Measurements from ENCODE around the gene CTIF.
A peak's percentile ranks its signal among the peaks of the same experiment; 100 is the strongest.

CTIF gene

DNA sequence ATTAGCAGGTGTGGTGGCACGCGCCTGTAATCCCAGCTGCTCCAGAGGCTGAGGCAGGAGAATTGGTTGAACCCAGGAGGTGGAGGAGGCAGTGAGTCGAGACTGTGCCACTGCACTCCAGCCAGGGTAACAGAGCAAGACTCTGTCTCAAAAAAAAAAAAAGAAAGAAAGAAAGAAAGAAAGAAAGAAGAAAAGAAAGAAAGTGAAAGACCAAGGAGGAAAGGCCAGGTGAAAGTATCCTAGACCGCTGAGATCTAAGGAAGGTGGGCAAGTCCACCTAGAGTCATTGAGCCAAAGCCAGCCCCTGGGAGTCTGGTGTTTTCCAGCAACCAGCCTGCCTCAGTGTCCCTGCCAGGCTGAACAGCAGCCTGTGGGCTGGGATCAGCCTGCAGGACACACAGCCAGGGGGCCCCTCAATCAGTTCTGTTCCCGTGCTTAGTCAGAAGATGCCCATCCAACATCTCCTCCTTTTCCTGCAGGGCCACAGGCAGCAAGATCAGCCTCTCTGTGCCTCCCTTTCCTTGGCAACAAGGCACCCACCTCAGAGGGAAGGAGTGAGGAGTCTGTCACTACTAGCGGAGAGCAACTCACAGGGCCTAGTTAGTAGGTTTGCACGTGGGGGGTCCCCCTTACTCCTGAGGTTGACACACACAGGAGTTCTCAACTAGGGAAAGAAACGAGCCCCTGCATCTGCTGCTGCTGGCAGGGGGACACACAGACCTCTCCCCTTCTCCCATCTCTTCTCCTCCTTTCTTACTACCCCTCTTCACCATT, 347.9 kb downstream of the CTIF start:
- DNase-seq (ENCODE audit: low read depth in 2 of 2) = no peak

DNA sequence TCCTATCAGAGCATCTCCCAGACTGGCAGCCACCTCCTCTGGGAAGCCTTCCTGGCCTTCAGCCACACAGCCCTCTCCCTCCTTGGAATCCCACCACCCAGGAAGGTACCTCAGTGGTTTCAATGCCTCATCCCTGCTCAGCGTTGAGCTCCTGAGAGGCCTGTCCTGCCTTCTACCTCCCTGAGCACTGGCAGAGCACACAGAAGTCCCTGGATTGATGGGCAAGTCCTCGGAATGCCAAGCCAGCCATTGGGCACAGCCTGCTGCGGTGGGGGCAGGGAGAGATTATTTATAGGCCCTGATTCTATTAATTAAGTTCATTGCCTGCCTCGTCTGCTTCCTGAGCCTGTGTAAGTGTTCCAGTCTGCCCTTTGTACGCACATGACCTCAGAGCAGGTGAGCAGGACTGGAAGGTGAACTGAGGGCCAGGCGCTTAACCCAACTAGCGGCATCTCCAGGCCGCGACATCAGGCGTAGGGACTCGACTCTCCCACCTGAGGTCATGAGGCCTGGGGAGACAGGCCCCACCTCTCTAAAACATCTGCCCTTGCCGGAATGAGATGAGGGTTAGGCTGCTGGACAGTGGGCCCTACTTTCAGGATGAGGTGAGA, 348.6 kb downstream of the CTIF start:
- DNase-seq (ENCODE audit: low read depth in 2 of 2) = no peak

GRCh38 chr18:48887905-48888772, 349.3 kb downstream of the CTIF start:
- no peak for DNase-seq (ENCODE audit: low read depth in 2 of 2)

DNA sequence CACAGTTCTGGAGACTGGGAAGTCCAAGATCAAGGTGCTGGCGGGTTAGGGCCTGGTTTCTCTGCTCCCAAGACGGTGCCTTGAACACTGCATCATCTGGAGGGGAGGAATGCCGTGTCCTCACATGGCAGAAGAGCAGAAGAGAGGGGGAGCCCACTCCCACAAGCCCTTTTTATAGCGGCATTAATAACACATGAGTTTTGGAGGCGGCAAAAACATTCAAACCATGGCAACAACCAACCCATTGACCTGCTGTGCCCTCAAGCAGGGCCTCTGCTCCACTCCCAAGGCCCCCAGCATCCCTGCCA, 349.9 kb downstream of the CTIF start:
- DNase-seq (ENCODE audit: low read depth in 2 of 2) = no peak

- no peak for DNase-seq (ENCODE audit: low read depth in 2 of 2)
These were observed 350.5 kb downstream of the CTIF start for GRCh38 chr18:48889115-48889941.

GRCh38 chr18:48889981-48890762, 351.3 kb downstream of the CTIF start:
- DNase-seq (ENCODE audit: low read depth in 2 of 2) = no peak

GRCh38 chr18:48891721-48892120, 352.9 kb downstream of the CTIF start:
- no peak for DNase-seq (ENCODE audit: low read depth in 2 of 2)

GRCh38 chr18:48892146-48892855, 353.5 kb downstream of the CTIF start:
- DNase-seq (ENCODE audit: low read depth in 2 of 2) = no peak

GRCh38 chr18:48893061-48893607, 354.3 kb downstream of the CTIF start:
- DNase-seq (ENCODE audit: low read depth in 2 of 2) = no peak

DNA sequence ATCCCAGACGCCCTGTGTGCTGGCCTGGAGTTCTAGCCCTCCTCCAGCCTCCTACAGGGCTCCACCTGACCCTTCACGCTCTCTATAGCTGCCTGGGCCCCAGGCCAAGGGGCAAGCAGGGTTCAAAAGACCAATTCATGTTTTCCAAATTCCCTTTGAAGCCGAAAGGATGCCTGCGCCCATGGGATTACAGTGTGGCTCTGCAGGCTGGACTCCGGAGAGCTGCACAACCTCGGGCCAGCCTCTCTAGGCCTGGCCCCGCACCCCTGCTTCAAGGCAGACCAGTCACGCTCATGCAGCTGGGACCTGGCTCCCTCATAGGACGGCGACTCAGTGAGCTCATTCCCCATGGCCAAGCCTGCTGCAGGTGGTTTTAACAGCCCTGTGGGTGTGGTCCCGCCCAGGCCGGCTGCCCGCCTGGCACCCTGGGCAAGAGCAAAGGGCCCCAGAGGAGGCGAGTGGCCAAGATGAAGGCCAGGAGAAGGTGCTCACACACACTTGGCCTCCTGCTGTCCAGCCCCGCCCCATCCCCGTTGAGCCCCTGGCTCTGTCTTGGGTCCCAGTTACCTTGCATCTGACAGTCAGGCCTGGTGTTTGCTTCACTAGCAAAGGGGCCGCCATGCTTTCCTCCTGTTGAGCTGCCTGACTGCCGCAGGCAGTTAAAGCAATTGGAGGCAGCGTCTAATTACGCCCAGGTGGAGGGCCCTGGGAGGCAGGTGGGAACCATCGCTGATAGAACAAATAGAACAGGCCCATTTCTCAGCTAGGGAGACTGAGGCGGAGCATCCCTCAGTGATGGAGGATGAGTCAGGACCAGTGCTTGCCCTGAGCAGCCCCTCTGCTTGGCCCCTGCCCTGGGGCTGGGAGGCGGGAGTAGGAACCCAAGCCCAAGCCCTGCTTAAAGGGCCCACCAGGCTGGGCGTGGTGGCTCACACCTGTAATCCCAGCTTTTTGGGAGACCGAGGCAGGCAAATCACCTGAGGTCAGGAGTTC, 355.1 kb downstream of the CTIF start:
- DNase-seq (ENCODE audit: low read depth in 2 of 2) = no peak

GRCh38 chr18:48894799-48895346, 356.0 kb downstream of the CTIF start:
- DNase-seq (ENCODE audit: low read depth in 2 of 2) = no peak

GRCh38 chr18:48896326-48896874, 357.6 kb downstream of the CTIF start:
- no peak for DNase-seq (ENCODE audit: low read depth in 2 of 2)

- peak in 1 of 2 donors; percentile 27 for DNase-seq (ENCODE audit: low read depth in 2 of 2)
These were observed 358.2 kb downstream of the CTIF start for GRCh38 chr18:48896875-48897511.

DNA sequence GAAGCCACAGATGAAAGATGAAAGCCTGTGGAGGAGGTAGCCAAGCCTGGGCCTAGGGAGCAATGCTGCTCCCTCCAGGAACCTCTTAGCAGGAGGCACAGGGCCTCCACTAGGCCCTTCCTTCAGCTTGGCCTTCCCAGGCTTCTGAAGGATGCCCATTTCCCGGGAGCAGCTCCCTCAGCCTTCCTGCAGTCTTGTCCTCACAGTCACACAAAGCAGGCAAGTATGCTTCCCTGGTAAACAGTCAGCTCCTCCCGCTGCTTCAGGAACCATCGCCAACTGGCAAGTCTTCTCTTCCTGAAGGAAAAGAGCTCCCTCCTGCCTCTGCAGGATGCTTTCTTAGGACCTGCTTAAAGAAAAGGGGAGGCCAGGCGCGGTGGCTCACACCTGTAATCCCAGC, 358.7 kb downstream of the CTIF start:
- DNase-seq (ENCODE audit: low read depth in 2 of 2) = no peak

DNA sequence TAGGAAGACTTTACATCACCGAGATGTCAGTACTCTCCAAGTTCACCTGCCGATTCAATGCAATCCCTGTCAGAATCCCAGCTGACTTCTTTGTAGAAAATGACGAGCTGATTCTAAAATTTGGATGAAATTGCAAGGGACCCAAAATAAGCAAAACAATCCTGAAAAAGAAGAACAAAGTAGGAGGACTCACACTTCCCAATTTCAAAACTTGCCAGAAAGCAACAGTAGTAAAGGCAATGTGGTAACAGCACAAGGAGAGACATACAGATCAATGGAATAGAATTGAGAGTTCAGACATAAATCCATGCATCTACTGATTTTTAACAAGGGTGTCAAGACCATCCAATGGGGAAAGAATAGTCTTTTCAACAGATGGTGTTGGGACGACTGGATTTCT, 359.7 kb downstream of the CTIF start:
- no peak for DNase-seq (ENCODE audit: low read depth in 2 of 2)

GRCh38 chr18:48899558-48900174, 360.8 kb downstream of the CTIF start:
- DNase-seq (ENCODE audit: low read depth in 2 of 2) = no peak

DNA sequence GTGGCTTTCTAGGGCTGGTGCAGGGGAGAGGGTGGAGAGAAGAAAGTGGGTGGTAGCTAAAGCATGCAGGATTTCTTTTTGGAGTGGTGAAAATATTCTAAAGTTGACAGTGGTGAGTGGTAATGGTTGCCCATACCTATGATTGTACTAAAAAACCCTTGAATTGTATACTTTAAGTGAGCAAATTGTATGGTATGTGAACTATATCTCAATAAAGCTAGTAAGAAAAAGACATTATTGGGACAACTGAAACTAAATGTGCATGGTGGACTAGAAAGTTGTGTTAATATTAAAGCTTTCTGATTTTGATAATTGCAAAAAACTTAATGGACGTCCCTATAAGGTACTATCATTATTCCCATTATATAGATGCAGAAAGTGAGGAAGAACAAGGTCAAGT, 361.6 kb downstream of the CTIF start:
- no peak for DNase-seq (ENCODE audit: low read depth in 2 of 2)
